ENCODE measurements around the gene SHROOM3. TPM values are rescaled to one million over a fixed set of nuclear protein-coding genes. Genes with fewer than 3 reads are reported as not detected.
A peak's percentile ranks its signal among the peaks of the same experiment; 100 is the strongest.

Gene SHROOM3
- total RNA-seq, 2 donors from 2014 or later, result 30.6 to 30.9 TPM

- no peaks in the 10 kb centered on the region for H3K9me3 ChIP-seq
- H3K36me3 ChIP-seq, result no peaks in the 10 kb centered on the region
- no peak for TF ChIP-seq CTCF (IDR thresholded peaks at IDR 0.05)
- H3K4me3 ChIP-seq, result no peak overlapping the region
- no peaks in the 10 kb centered on the region for H3K27me3 ChIP-seq
- DNase-seq (ENCODE audit: low spot score), result no peak
- peaks cover 0 to 12% of the 10 kb centered on the region in 2 donors for H3K4me1 ChIP-seq
- no peak overlapping the region for H3K27ac ChIP-seq
These were observed 124.4 kb downstream of the SHROOM3 start for GRCh38 chr4:76559236-76560071.

- Histone ChIP-seq H3K27ac (peak overlapping the region; percentile 18 to 70), H3K36me3 (no peaks in the 10 kb centered on the region), H3K9me3 (no peaks in the 10 kb centered on the region), H3K4me1 (peaks cover 0 to 12% of the 10 kb centered on the region in 2 donors), H3K4me3 (no peak overlapping the region), H3K27me3 (no peaks in the 10 kb centered on the region)
- DNase-seq (ENCODE audit: low spot score), result no peak
- TF ChIP-seq CTCF (IDR thresholded peaks at IDR 0.05), result no peak
These were observed 127.1 kb downstream of the SHROOM3 start for GRCh38 chr4:76562161-76562560.

GRCh38 chr4:76562836-76563453 is 127.9 kb downstream of the SHROOM3 start:
- no peaks in the 10 kb centered on the region for H3K27me3 ChIP-seq
- no peak for TF ChIP-seq CTCF (IDR thresholded peaks at IDR 0.05)

GRCh38 chr4:76563454-76564122 is 128.6 kb downstream of the SHROOM3 start:
- no peak overlapping the region for H3K4me3 ChIP-seq
- no peaks in the 10 kb centered on the region for H3K36me3 ChIP-seq
- no peak for TF ChIP-seq CTCF (IDR thresholded peaks at IDR 0.05)
- no peaks in the 10 kb centered on the region for H3K27me3 ChIP-seq
- peaks cover 0 to 12% of the 10 kb centered on the region in 2 donors for H3K4me1 ChIP-seq
- no peak for DNase-seq (ENCODE audit: low spot score)
- H3K27ac ChIP-seq, result peak overlapping the region in 1 of 2 donors; percentile 70
- H3K9me3 ChIP-seq, result no peaks in the 10 kb centered on the region

More at GRCh38 chr4:76562836-76563453, 127.9 kb downstream of the SHROOM3 start:
- Histone ChIP-seq H3K4me1 (peaks cover 0 to 12% of the 10 kb centered on the region in 2 donors), H3K27ac (peak overlapping the region in 1 of 2 donors; percentile 70), H3K4me3 (no peak overlapping the region), H3K9me3 (no peaks in the 10 kb centered on the region), H3K36me3 (no peaks in the 10 kb centered on the region)
- DNase-seq (ENCODE audit: low spot score), result no peak

- Histone ChIP-seq H3K27ac (peak overlapping the region in 1 of 2 donors; percentile 10), H3K36me3 (no peaks in the 10 kb centered on the region), H3K9me3 (no peaks in the 10 kb centered on the region), H3K4me3 (no peak overlapping the region), H3K27me3 (no peaks in the 10 kb centered on the region), H3K4me1 (peaks cover 0 to 12% of the 10 kb centered on the region in 2 donors)
- TF ChIP-seq CTCF (IDR thresholded peaks at IDR 0.05), result no peak
- DNase-seq (ENCODE audit: low spot score), result no peak
These were observed 129.3 kb downstream of the SHROOM3 start for GRCh38 chr4:76564123-76564915.
